ENCODE measurements around the gene ECHDC3. TPM values are rescaled to one million over a fixed set of nuclear protein-coding genes. Genes with fewer than 3 reads are reported as not detected.

ECHDC3 gene
- total and polyA plus RNA-seq, 10 of the 15 experiments (the other 5 are each of a cell fraction or from before 2014, with no cell fraction given) = 0.16 to 10.0 (median 6.0) TPM

GRCh38 chr10:11756766-11757315 lies 14.7 kb downstream of the ECHDC3 start:
- Histone ChIP-seq H3K4me2 (ENCODE audit: control insufficient read depth, insufficient read depth) (no peak overlapping the region), H3K79me2 (ENCODE audit: control insufficient read depth, insufficient read depth, low read length) (no peaks in the 10 kb centered on the region), H4K20me1 (ENCODE audit: control insufficient read depth, insufficient read depth) (no peaks in the 10 kb centered on the region), H3K9me3 (replicated peaks; ENCODE audit: control insufficient read depth, insufficient read depth, low read length) (no peaks in the 10 kb centered on the region), H2AFZ (ENCODE audit: control insufficient read depth, low read depth, low read length) (no peak overlapping the region), H3K27me3 (replicated peaks in 1 of 2; ENCODE audit: control insufficient read depth in 2 of 2, insufficient read depth in 2 of 2, low read length in 1 of 2) (no peaks in the 10 kb centered on the region), H3K4me1 (ENCODE audit: control insufficient read depth, insufficient read depth, low read length) (peaks cover 7% of the 10 kb centered on the region), H3K4me3 (no peak overlapping the region), H3K27ac (ENCODE audit: control insufficient read depth, insufficient read depth) (peak overlapping the region; percentile 45; the same call in 1 of the 2 replicates), H3K9ac (ENCODE audit: control insufficient read depth, insufficient read depth, low read length) (peak overlapping the region; percentile 24; the same call in 1 of the 2 replicates), H3K36me3 (ENCODE audit: control insufficient read depth in 2 of 2, insufficient read depth in 2 of 2, low read length in 1 of 2) (no peaks in the 10 kb centered on the region)
- POLR2A ChIA-PET = no interaction called here
- intact Hi-C loops (cut with micrococcal nuclease; ENCODE audit: unreplicated experiment) (no loop called here), in situ Hi-C loops (cut with MboI) (loop anchor here (5.0 kb wide), 1 partner anchor 245 kb away; no protein-coding TSS in a partner anchor)
- RAD21 ChIA-PET (ENCODE audit: unreplicated experiment) = interaction anchor here (1.0 to 4.5 kb wide), 12 partner anchors 9 to 332 kb away, joined by 4 to 56 read pairs (median 6); no protein-coding TSS in a partner anchor
- TF ChIP-seq PAX5 (IDR thresholded peaks at IDR 0.05; ENCODE audit: borderline replicate concordance, low read depth, low read length) (no peak), IKZF1 (conservative IDR thresholded peaks at IDR 0.05) (no peak), DPF2 (IDR thresholded peaks at IDR 0.05) (no peak), SIX5 (IDR thresholded peaks at IDR 0.05; ENCODE audit: low read depth, low read length, severe bottlenecking) (no peak), NFIC (IDR thresholded peaks at IDR 0.05; ENCODE audit: low read depth, low read length) (no peak), MEF2A (IDR thresholded peaks at IDR 0.05; ENCODE audit: insufficient read depth, low read depth, low read length) (no peak), SMC3 (IDR thresholded peaks at IDR 0.05; ENCODE audit: borderline replicate concordance, low read length) (no peak), ZNF687 (IDR thresholded peaks at IDR 0.05) (no peak), IRF3 (IDR thresholded peaks at IDR 0.05) (no peak)
- SMC1A ChIA-PET (ENCODE audit: uncharacterized antibody, unreplicated experiment) = interaction anchor here (0.7 to 3.6 kb wide), 30 partner anchors 9 to 1239 kb away, joined by 3 to 53 read pairs (median 5); no protein-coding TSS in a partner anchor
- ATAC-seq (no peak), FAIRE-seq (peak; percentile 66), DNase-seq (ENCODE audit: low read depth, low spot score) (no peak)
- CTCF ChIA-PET = interaction anchor here (0.8 to 8.8 kb wide), 30 partner anchors 8 to 332 kb away, joined by 3 to 125 read pairs (median 5); no protein-coding TSS in a partner anchor
- BruUV-seq (replicated peaks) = no TSS peak
- WGBS (ENCODE audit: insufficient coverage, insufficient replicate concordance, low lambda C conversion rate, missing lambda C conversion rate) = 81% methylated on average over 9 of the region's 11 CpGs
